CD14-positive monocyte (primary cell): ENCODE results near the gene XRCC2. TPM values are rescaled to one million over a fixed set of nuclear protein-coding genes. Genes with fewer than 3 reads are reported as not detected.
A peak's percentile ranks its signal among the peaks of the same experiment; 100 is the strongest.

Experiments
- DNase-seq, 3 donors: peaks; one replicate each; pipeline ENCODE4 v3.0.0-alpha.2; 2011 to 2022
- H2AFZ ChIP-seq: 2 replicates; pipeline ENCODE4 v1.6.0; 2012; ENCODE audit warnings: mild to moderate bottlenecking, low read depth, low read length, inconsistent platforms; ENCODE audit not compliant: insufficient read depth, poor library complexity, severe bottlenecking
- H3K27ac ChIP-seq, 2 donors: 1 replicate in 1 of 2; 2 replicates in 1 of 2; pipeline ENCODE4 v1.5.1; 2012 to 2013; ENCODE audit warnings: low read length in 2 of 2, control low read depth in 1 of 2, inconsistent platforms in 1 of 2, low read depth in 1 of 2, mild to moderate bottlenecking in 1 of 2
- H3K27me3 ChIP-seq, 2 donors: one replicate each; pipeline versions ENCODE4 v1.6.0 to v1.6.1; 2011 to 2013; ENCODE audit warnings: low read length in 2 of 2; ENCODE audit not compliant: control insufficient read depth in 2 of 2, insufficient read depth in 2 of 2
- H3K36me3 ChIP-seq, 2 donors: replicated peaks in 1 of 2; 1 replicate in 1 of 2; 2 replicates in 1 of 2; pipeline versions ENCODE4 v1.5.1 to v1.6.1; 2012 to 2013; ENCODE audit warnings: low read length in 2 of 2, control low read depth in 1 of 2, inconsistent platforms in 1 of 2, mild to moderate bottlenecking in 1 of 2; ENCODE audit not compliant: insufficient read depth in 2 of 2, control insufficient read depth in 1 of 2
- H3K4me1 ChIP-seq, 2 donors: 1 replicate in 1 of 2; 2 replicates in 1 of 2; pipeline versions ENCODE4 v1.5.1 to v1.6.1; 2012 to 2013; ENCODE audit warnings: low read length in 2 of 2, control low read depth in 1 of 2, inconsistent platforms in 1 of 2, mild to moderate bottlenecking in 1 of 2, moderate library complexity in 1 of 2; ENCODE audit not compliant: insufficient read depth in 2 of 2, control insufficient read depth in 1 of 2
- H3K4me2 ChIP-seq: replicated peaks from 2 replicates; pipeline ENCODE3; 2012; ENCODE audit warnings: low read length, moderate library complexity, mild to moderate bottlenecking; ENCODE audit not compliant: poor library complexity, severe bottlenecking; ENCODE audit errors: extremely low read depth
- H3K4me3 ChIP-seq, 3 experiments: fragments of 200-600 bp in 1 of 3; sonication (generic) in 1 of 3; replicated peaks in 1 of 3; 1 replicate in 2 of 3; 2 replicates in 1 of 3; pipeline ENCODE4 v1.5.1; 2011 to 2013; ENCODE audit warnings: low read length in 3 of 3, mild to moderate bottlenecking in 3 of 3, control low read depth in 2 of 3, low read depth in 2 of 3, inconsistent platforms in 1 of 3, moderate library complexity in 1 of 3
- H3K79me2 ChIP-seq: 2 replicates; pipeline ENCODE4 v1.6.0; 2012; ENCODE audit warnings: mild to moderate bottlenecking, control low read depth, inconsistent platforms, low read length, moderate library complexity; ENCODE audit not compliant: insufficient read depth
- H3K9ac ChIP-seq: 2 replicates; pipeline ENCODE4 v1.6.0; 2017; ENCODE audit warnings: low read length, mild to moderate bottlenecking; ENCODE audit not compliant: insufficient read depth, poor library complexity, severe bottlenecking
- H3K9me3 ChIP-seq, 2 donors: replicated peaks in 1 of 2; 1 replicate in 1 of 2; 2 replicates in 1 of 2; pipeline versions ENCODE4 v1.5.1 to v1.6.1; 2012 to 2013; ENCODE audit warnings: low read length in 2 of 2, control low read depth in 1 of 2; ENCODE audit not compliant: control insufficient read depth in 1 of 2, insufficient read depth in 1 of 2
- H4K20me1 ChIP-seq: 2 replicates; pipeline ENCODE4 v1.6.0; 2012; ENCODE audit warnings: mild to moderate bottlenecking, low read length, control low read depth, moderate library complexity; ENCODE audit not compliant: insufficient read depth
- H3K27ac Mint-ChIP-seq, 7 donors: one replicate each; pipeline ENCODE4 v1.8.0; 2020; ENCODE audit warnings: mild to moderate bottlenecking in 7 of 7, mixed read lengths in 7 of 7, moderate library complexity in 6 of 7, inconsistent platforms in 2 of 7
- H3K27me3 Mint-ChIP-seq, 3 donors: one replicate each; pipeline ENCODE4 v1.8.0; 2021 to 2022; ENCODE audit warnings: low read depth in 3 of 3, mild to moderate bottlenecking in 3 of 3, mixed read lengths in 3 of 3, moderate library complexity in 3 of 3, inconsistent platforms in 1 of 3
- H3K36me3 Mint-ChIP-seq, 2 donors: one replicate each; pipeline ENCODE4 v1.8.0; 2020; ENCODE audit warnings: mixed read lengths in 2 of 2, inconsistent platforms in 1 of 2, mild to moderate bottlenecking in 1 of 2
- H3K4me1 Mint-ChIP-seq: one replicate; pipeline ENCODE4 v1.8.0; 2020; ENCODE audit warnings: mild to moderate bottlenecking, mixed read lengths
- H3K4me3 Mint-ChIP-seq, 2 donors: one replicate each; pipeline ENCODE4 v1.8.0; 2020; ENCODE audit warnings: mild to moderate bottlenecking in 2 of 2, mixed read lengths in 2 of 2, moderate library complexity in 1 of 2
- H3K9me3 Mint-ChIP-seq, 7 donors: one replicate each; pipeline ENCODE4 v1.8.0; 2020 to 2022; ENCODE audit warnings: mixed read lengths in 7 of 7, mild to moderate bottlenecking in 6 of 7, moderate library complexity in 6 of 7, inconsistent platforms in 2 of 7
- WGBS: methylation state at CpG from one replicate; pipeline ENCODE4 v1.1.5; 2013; ENCODE audit warnings: missing lambda C conversion rate; ENCODE audit not compliant: insufficient coverage; 5-methylcytosine and 5-hydroxymethylcytosine counted together
- intact Hi-C, 2 donors: fragments of 100-400 bp; cut with micrococcal nuclease; formaldehyde crosslinking; loops; one replicate each; pipeline versions ENCODE4 v1.15.0 to v1.15.1; 2023
- polyA plus RNA-seq, 3 donors: library from polyadenylated mRNA; depleted of rRNA in 1 of 3; unstranded in 2 of 3; stranded (reverse) in 1 of 3; fragments of 300-500 nt in 2 of 3; fragments of >200 nt in 1 of 3; fragmentation: Illumina TruSeq in 2 of 3; gene quantifications; 1 replicate in 2 of 3; 2 replicates in 1 of 3; pipeline ENCODE4 v1.2.3, GENCODE V29; 2012 to 2021
- TF ChIP-seq, protein P1 (sequence below): fragments of 200-600 bp; IDR thresholded peaks from one replicate; pipeline ENCODE4 v1.8.0; 2022; ENCODE audit warnings: antibody characterized with exemption, mild to moderate bottlenecking

Gene XRCC2
- polyA plus RNA-seq, 3 donors, result 0.03 to 0.05 TPM; not detected in 1

DNA sequence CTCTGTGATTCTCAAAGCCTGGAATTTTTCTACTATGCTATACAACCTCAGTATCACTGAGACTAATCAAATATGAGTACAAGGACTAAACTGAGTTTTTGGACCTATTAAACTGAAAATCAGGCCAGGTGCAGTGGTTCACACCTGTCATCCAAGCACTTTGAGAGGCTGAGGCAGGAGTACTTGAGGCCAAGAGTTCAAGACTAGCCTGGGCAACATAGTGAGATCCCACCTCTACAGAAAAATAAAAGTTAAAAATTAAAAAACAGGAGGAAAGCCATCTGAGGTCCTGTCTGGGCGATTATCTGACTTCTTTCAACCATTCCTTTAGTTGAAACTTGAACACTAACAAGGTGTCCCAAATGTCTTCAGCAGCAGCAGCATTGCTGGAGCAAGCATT lies 7.0 kb downstream of the XRCC2 start:
- no peak for DNase-seq
- peaks cover 0 to 1% (median 0%) of the 10 kb centered on the region in 3 donors for H3K27me3 Mint-ChIP-seq
- intact Hi-C loops, result no loop called here
- Histone ChIP-seq H3K36me3 (no peaks in the 10 kb centered on the region), H3K27me3 (no peaks in the 10 kb centered on the region), H3K4me1 (peaks cover 14 to 16% of the 10 kb centered on the region in 2 donors), H3K4me2 (no peak overlapping the region), H3K79me2 (peaks cover 69% of the 10 kb centered on the region), H3K27ac (peak overlapping the region in 1 of 2 donors; percentile 76), H3K9ac (no peak overlapping the region), H3K4me3 (no peak overlapping the region), H3K9me3 (no peaks in the 10 kb centered on the region), H2AFZ (no peak overlapping the region), H4K20me1 (no peaks in the 10 kb centered on the region)
- no peak overlapping the region for H3K4me3 Mint-ChIP-seq
- TF ChIP-seq, protein P1, sequence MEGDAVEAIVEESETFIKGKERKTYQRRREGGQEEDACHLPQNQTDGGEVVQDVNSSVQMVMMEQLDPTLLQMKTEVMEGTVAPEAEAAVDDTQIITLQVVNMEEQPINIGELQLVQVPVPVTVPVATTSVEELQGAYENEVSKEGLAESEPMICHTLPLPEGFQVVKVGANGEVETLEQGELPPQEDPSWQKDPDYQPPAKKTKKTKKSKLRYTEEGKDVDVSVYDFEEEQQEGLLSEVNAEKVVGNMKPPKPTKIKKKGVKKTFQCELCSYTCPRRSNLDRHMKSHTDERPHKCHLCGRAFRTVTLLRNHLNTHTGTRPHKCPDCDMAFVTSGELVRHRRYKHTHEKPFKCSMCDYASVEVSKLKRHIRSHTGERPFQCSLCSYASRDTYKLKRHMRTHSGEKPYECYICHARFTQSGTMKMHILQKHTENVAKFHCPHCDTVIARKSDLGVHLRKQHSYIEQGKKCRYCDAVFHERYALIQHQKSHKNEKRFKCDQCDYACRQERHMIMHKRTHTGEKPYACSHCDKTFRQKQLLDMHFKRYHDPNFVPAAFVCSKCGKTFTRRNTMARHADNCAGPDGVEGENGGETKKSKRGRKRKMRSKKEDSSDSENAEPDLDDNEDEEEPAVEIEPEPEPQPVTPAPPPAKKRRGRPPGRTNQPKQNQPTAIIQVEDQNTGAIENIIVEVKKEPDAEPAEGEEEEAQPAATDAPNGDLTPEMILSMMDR, result no peak
- H3K36me3 Mint-ChIP-seq, result peaks cover 0 to 9% of the 10 kb centered on the region in 2 donors
- peaks cover 20% of the 10 kb centered on the region for H3K4me1 Mint-ChIP-seq
- H3K27ac Mint-ChIP-seq, result peak overlapping the region in 1 of 7 donors; percentile 41
- H3K9me3 Mint-ChIP-seq, result no peaks in the 10 kb centered on the region
- 83% methylated on average over 1 of the region's 1 CpG for WGBS

GRCh38 chr7:152667958-152668357 lies 8.0 kb downstream of the XRCC2 start:
- Histone ChIP-seq H3K79me2 (peaks cover 62% of the 10 kb centered on the region), H3K9ac (peak overlapping the region; percentile 29), H3K4me2 (peak overlapping the region; percentile 47), H2AFZ (peak overlapping the region; percentile 44), H3K36me3 (no peaks in the 10 kb centered on the region), H3K4me1 (peaks cover 14 to 16% of the 10 kb centered on the region in 2 donors), H3K9me3 (no peaks in the 10 kb centered on the region), H3K4me3 (peak overlapping the region; percentile 21 to 58 (median 47)), H4K20me1 (no peaks in the 10 kb centered on the region), H3K27me3 (no peaks in the 10 kb centered on the region), H3K27ac (peak overlapping the region; percentile 76)
- Mint-ChIP-seq H3K27ac (peak overlapping the region; percentile 77 to 95 (median 89)), H3K9me3 (no peaks in the 10 kb centered on the region), H3K4me1 (peaks cover 20% of the 10 kb centered on the region), H3K4me3 (peak overlapping the region; percentile 63 to 80), H3K27me3 (peaks cover 0 to 1% (median 0%) of the 10 kb centered on the region in 3 donors), H3K36me3 (peaks cover 0 to 12% of the 10 kb centered on the region in 2 donors)
- peak; percentile 31 to 82 (median 61) for DNase-seq
- WGBS, result no CpG with 5 or more reads among the region's 5 CpGs
- TF ChIP-seq, protein P1, result no peak
- intact Hi-C loops, result no loop called here
